ENCODE results near the gene KDM6B.

DNA sequence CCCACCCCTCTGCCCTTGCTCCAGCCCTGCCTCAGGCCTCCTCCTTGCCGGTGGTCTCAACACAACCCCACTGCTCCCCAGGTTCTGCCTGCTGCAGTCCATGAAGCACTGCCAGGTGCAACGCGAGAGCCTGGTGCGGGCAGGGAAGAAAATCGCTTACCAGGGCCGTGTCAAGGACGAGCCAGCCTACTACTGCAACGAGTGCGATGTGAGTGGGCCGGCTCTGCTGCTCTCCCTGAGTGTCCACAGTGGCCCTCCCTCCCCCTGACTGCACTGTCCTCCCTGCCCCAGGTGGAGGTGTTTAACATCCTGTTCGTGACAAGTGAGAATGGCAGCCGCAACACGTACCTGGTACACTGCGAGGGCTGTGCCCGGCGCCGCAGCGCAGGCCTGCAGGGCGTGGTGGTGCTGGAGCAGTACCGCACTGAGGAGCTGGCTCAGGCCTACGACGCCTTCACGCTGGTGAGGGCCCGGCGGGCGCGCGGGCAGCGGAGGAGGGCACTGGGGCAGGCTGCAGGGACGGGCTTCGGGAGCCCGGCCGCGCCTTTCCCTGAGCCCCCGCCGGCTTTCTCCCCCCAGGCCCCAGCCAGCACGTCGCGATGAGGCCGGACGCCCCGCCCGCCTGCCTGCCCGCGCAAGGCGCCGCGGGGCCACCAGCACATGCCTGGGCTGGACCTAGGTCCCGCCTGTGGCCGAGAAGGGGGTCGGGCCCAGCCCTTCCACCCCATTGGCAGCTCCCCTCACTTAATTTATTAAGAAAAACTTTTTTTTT, 19.1 kb downstream of the KDM6B start:
- no peak for TF ChIP-seq FOXK2 (IDR thresholded peaks at IDR 0.05)
- TF ChIP-seq LEF1 (IDR thresholded peaks at IDR 0.05; ENCODE audit: borderline replicate concordance) = no peak

Measured in HEK293T (cell line).